SU-DHL-6 (cell line): ENCODE data around the gene SLC7A7.

Experiments
- CTCF ChIP-seq: fragments of 200-600 bp; sonication (generic); IDR thresholded peaks from one replicate; pipeline ENCODE4 v1.5.1; 2017; ENCODE audit warnings: antibody characterized with exemption, mild to moderate bottlenecking, low read length, moderate library complexity; ENCODE audit not compliant: insufficient read depth, poor library complexity, severe bottlenecking
- EZH2phosphoT487 ChIP-seq: fragments of 200-600 bp; sonication (generic), shearing (Covaris generic); conservative IDR thresholded peaks from 2 replicates; pipeline ENCODE4 v1.6.1; 2018; ENCODE audit warnings: mild to moderate bottlenecking, antibody characterized with exemption, low read length, moderate library complexity, mixed read lengths

GRCh38 chr14:22812744-22813143 lies 2.5 kb downstream of the SLC7A7 start:
- TF ChIP-seq CTCF (no peak), EZH2phosphoT487 (no peak)
